Eye (tissue), 1 donor: Measurements from ENCODE around the gene IDH3G.

Experiments
- DNase-seq: peaks from one replicate; pipeline ENCODE4 v3.0.0-alpha.2; 2015

The IDH3G gene

GRCh38 chrX:153784325-153784967, 9.7 kb downstream of the IDH3G start:
- DNase-seq = no peak

GRCh38 chrX:153783378-153784013, 10.7 kb downstream of the IDH3G start:
- no peak for DNase-seq

DNA sequence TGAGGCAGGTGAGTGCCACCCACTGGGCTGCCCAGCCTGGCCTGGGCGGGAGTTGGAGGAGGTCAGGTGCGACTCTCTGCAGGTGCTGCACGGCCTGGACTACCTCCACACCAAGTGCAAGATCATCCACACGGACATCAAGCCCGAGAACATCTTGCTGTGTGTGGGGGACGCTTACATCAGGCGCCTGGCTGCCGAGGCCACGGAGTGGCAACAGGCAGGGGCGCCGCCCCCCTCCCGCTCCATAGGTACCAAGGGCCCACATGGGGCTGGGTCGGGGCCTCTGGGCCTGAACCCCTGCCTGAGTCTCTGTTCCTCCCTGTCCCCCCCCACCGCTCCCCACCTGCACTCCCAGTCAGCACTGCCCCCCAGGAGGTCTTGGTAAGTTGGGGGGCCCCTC, 11.3 kb downstream of the IDH3G start:
- DNase-seq = no peak

GRCh38 chrX:153782313-153782712, 11.9 kb downstream of the IDH3G start:
- no peak for DNase-seq

GRCh38 chrX:153781428-153782047, 12.6 kb downstream of the IDH3G start:
- DNase-seq = no peak

DNA sequence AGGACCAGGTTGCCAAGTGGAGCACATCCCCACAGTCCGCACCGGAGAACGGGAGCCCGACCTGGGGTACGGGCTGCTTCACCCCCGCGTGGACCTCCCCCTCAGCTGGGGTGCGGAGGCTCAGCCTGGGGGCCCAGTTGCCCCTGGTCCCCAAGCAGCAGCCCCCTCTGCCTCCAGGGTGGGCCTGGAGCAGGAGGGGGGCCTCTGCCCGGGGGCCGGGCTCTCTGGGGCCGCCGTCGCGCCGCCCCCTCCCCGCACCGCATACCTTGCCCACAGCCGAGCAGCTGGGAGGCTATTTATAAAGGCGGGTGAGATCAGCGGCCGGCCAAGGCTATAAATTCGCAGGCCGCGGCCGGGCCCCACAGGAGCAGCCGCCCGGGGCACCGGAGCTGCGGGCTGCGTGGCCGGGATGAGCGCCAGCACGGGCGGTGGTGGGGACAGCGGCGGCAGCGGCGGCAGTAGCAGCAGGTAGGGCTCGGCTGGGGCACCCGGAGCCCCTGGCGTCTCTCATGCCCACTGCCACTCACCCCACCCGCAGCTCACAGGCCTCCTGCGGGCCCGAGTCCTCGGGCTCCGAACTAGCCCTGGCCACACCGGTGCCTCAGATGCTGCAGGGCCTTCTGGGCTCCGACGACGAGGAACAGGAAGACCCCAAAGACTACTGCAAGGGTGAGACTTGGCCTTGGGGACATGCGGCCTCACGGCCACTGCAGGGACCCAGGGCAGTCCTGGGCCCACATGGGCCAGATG, 13.3 kb downstream of the IDH3G start, which contains the start of gene SRPK3:
Gene SRPK3 (plus strand): TSS at position 364 of the 750 bp plus-strand sequence. CDS start 46 bp downstream, at position 410.
- DNase-seq = peak; percentile 35

GRCh38 chrX:153779891-153780677, 14.1 kb downstream of the IDH3G start:
- peak; percentile 6 for DNase-seq

DNA sequence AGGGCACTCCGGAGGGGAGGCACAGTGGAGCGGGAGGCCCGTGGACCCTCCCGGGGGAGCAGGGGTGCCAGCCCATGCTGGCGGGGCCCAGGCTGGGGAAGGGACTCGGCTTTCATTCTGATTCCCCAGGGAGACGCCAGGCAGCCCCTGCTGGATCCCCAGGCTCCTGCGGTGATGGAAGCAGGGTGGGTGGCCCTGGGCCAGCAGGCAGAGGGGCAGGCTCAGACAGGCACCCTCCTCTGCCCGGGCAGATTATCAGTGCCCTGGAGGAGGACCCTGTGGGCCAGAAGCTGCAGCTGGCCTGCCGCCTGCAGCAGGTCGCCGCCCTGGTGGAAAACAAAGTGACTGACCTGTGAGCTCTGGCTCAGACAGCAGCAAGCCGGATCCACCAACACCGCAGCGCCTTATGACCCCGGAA, 15.5 kb downstream of the IDH3G start:
- no peak for DNase-seq

GRCh38 chrX:153778181-153778580, 16.0 kb downstream of the IDH3G start:
- no peak for DNase-seq

- DNase-seq = no peak
Measured at GRCh38 chrX:153777261-153778090, 16.7 kb downstream of the IDH3G start.

- no peak for DNase-seq
Measured at GRCh38 chrX:153776611-153777045, 17.5 kb downstream of the IDH3G start.

GRCh38 chrX:153776120-153776599, 18.0 kb downstream of the IDH3G start:
- DNase-seq = no peak

DNA sequence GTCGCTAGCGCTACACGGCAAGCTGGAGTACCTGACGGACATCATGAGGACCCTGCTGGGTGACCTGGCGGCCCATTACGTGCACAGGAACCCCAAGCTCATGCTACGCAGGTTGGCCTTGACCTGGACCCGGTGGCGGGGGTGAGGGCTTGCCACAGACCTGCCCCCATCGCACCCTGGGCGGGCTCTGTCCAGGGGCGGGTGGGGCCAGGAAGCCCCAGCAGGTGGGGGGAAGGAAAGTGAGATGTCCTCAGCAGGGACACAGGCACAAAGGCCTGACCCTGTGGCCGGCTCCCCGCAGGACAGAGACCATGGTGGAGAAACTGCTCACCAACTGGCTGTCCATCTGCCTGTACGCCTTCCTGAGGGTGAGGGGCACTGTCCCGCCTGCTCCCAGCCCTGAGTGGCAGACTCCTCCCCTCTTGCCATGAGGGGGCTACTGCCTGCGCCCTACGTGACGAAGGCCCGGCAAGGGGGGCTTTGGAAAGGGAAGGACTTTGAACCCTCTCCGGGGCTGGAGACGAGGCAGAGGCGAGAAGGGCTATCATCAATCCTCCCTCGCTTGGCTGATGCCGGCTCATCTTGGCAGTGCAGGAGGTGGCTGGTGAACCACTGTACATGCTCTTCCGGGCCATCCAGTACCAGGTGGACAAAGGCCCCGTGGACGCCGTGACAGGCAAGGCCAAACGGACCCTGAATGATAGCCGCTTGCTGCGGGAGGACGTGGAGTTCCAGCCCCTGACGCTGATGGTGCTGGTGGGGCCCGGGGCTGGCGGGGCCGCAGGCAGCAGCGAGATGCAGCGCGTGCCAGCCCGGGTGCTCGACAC, 18.7 kb downstream of the IDH3G start:
- no peak for DNase-seq

GRCh38 chrX:153774576-153775292, 19.4 kb downstream of the IDH3G start:
- no peak for DNase-seq

- no peak for DNase-seq
Measured at GRCh38 chrX:153773741-153774575, 20.2 kb downstream of the IDH3G start.

DNA sequence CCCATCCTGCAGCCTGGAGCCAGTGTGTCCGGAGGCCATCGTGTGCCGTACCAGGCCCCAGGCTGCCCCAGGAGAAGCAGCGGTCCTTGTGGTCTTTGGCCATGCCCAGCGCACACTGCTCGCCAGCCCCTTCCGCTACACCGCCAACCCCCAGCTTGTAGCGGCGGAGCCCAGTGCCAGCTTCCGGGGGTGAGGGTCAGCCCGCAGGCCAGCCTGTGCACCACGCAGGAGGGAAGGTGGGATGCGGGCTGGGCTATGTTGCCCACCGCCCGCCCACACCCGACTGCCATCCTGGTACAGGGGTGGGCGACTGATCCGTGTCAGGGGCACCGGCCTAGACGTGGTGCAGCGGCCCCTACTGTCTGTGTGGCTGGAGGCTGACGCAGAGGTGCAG, 21.0 kb downstream of the IDH3G start:
- DNase-seq = no peak

- no peak for DNase-seq
Measured at GRCh38 chrX:153772316-153773217, 21.6 kb downstream of the IDH3G start.
